OCI-LY1 (cell line): ENCODE measurements around the gene IL21.

ENCODE experiments used
- H2AFZ ChIP-seq: fragments of 200-600 bp; sonication (generic), shearing (Covaris generic); 2 replicates; pipeline ENCODE4 v1.6.0; 2014; ENCODE audit warnings: antibody characterized with exemption, mild to moderate bottlenecking, low read length
- H3F3A ChIP-seq: fragments of 200-600 bp; sonication (generic), shearing (Covaris generic); 2 replicates; pipeline ENCODE4 v1.6.0; 2014; ENCODE audit warnings: mild to moderate bottlenecking, antibody characterized with exemption, low read length, moderate library complexity; ENCODE audit not compliant: insufficient read depth
- H3K27ac ChIP-seq: fragments of 200-600 bp; sonication (generic); 2 replicates; pipeline ENCODE4 v1.5.1; 2014; ENCODE audit warnings: low read length, mixed run types, mild to moderate bottlenecking, low read depth; ENCODE audit not compliant: poor library complexity, severe bottlenecking
- H3K27me3 ChIP-seq: fragments of 200-600 bp; sonication (generic); 2 replicates; pipeline ENCODE4 v1.6.0; 2014; ENCODE audit warnings: antibody characterized with exemption, mild to moderate bottlenecking, low read length, moderate library complexity; ENCODE audit not compliant: insufficient read depth
- H3K36me3 ChIP-seq: fragments of 200-600 bp; sonication (generic); 2 replicates; pipeline ENCODE4 v1.6.1; 2014; ENCODE audit warnings: mild to moderate bottlenecking, antibody characterized with exemption, low read length, moderate library complexity, mixed read lengths; ENCODE audit not compliant: insufficient read depth
- H3K4me1 ChIP-seq: fragments of 200-600 bp; sonication (generic); 2 replicates; pipeline ENCODE4 v1.5.1; 2014; ENCODE audit warnings: mild to moderate bottlenecking, low read length, moderate library complexity; ENCODE audit not compliant: insufficient read depth, severe bottlenecking
- H3K4me2 ChIP-seq: fragments of 200-600 bp; sonication (generic), shearing (Covaris generic); 2 replicates; pipeline ENCODE4 v1.6.1; 2014; ENCODE audit warnings: low read length
- H3K4me3 ChIP-seq: fragments of 200-600 bp; sonication (generic); 2 replicates; pipeline ENCODE4 v1.5.1; 2014; ENCODE audit warnings: low read length, low read depth, mild to moderate bottlenecking, mixed read lengths; ENCODE audit not compliant: poor library complexity, severe bottlenecking
- H3K79me2 ChIP-seq: fragments of 200-600 bp; shearing (Covaris generic); 2 replicates; pipeline ENCODE4 v1.6.1; 2016; ENCODE audit warnings: mixed run types, low read length, mixed read lengths; ENCODE audit not compliant: insufficient read depth
- H3K9ac ChIP-seq: fragments of 200-600 bp; sonication (generic), shearing (Covaris generic); 2 replicates; pipeline ENCODE4 v1.6.1; 2014; ENCODE audit warnings: mild to moderate bottlenecking, low read length, mixed read lengths
- H3K9me2 ChIP-seq: fragments of 200-600 bp; sonication (generic), shearing (Covaris generic); 2 replicates; pipeline ENCODE4 v1.6.1; 2014; ENCODE audit warnings: low read depth, mild to moderate bottlenecking, low read length, mixed read lengths
- H3K9me3 ChIP-seq: fragments of 200-600 bp; shearing (Covaris generic); 2 replicates; pipeline ENCODE4 v1.6.1; 2014; ENCODE audit warnings: low read length, mixed read lengths
- H4K20me1 ChIP-seq: fragments of 200-600 bp; sonication (generic), shearing (Covaris generic); 2 replicates; pipeline ENCODE4 v1.6.0; 2016; ENCODE audit warnings: mild to moderate bottlenecking, low read length; ENCODE audit not compliant: insufficient read depth
- EZH2 ChIP-seq: fragments of 200-600 bp; sonication (generic), shearing (Covaris generic); IDR thresholded peaks from 2 replicates; pipeline ENCODE4 v1.8.0; 2017; ENCODE audit warnings: borderline replicate concordance, mixed run types, mild to moderate bottlenecking, antibody characterized with exemption, low read length, moderate library complexity, mixed read lengths
- TF ChIP-seq, protein P1 (sequence below): fragments of 200-600 bp; sonication (generic), shearing (Covaris generic); IDR thresholded peaks from 2 replicates; pipeline ENCODE4 v1.5.1; 2017; ENCODE audit warnings: mild to moderate bottlenecking, antibody characterized with exemption, low read length, moderate library complexity, mixed read lengths

The IL21 gene

DNA sequence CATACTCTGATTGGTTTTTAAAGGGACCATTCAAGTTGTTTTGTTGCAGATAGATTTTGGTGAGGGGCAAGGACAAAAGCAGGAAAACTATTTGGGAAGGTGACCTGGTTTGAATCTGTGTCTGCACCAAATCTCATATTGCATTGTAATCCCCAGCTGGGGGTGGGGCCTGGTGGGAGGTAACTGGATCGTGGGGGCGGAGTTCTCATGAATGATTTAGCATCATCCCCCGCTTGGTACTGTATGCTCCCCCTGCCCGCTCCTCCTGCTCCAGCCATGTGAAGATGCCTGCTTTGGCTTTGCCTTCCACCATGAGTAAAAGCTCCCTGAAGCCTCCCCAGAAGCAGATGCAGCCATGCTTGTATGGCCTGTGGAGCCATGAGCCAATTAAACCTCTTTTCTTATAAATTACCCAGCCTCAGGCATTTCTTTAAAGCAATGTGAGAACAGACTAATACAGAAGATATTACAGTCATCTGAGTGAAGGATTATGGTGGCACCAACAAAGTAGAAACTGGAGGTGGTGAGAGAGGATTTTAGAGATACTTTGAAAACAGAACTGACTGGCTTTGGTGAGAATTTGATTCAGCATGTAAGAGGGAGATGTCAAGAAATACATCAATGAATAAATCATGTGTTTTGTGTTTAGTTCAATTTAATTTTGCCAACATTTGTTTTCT is 14.4 kb downstream of the IL21 start:
- Histone ChIP-seq H3K4me2 (no peak overlapping the region), H3K4me1 (no peaks in the 10 kb centered on the region), H3K27ac (no peak overlapping the region), H4K20me1 (no peaks in the 10 kb centered on the region), H2AFZ (no peak overlapping the region), H3K27me3 (no peaks in the 10 kb centered on the region; the same call in 1 of the 2 replicates), H3K4me3 (no peak overlapping the region), H3K9me3 (no peaks in the 10 kb centered on the region), H3K79me2 (no peaks in the 10 kb centered on the region), H3K9me2 (no peaks in the 10 kb centered on the region), H3F3A (no peaks in the 10 kb centered on the region), H3K9ac (no peak overlapping the region), H3K36me3 (no peaks in the 10 kb centered on the region)
- TF ChIP-seq EZH2, result no peak
- TF ChIP-seq, protein P1, sequence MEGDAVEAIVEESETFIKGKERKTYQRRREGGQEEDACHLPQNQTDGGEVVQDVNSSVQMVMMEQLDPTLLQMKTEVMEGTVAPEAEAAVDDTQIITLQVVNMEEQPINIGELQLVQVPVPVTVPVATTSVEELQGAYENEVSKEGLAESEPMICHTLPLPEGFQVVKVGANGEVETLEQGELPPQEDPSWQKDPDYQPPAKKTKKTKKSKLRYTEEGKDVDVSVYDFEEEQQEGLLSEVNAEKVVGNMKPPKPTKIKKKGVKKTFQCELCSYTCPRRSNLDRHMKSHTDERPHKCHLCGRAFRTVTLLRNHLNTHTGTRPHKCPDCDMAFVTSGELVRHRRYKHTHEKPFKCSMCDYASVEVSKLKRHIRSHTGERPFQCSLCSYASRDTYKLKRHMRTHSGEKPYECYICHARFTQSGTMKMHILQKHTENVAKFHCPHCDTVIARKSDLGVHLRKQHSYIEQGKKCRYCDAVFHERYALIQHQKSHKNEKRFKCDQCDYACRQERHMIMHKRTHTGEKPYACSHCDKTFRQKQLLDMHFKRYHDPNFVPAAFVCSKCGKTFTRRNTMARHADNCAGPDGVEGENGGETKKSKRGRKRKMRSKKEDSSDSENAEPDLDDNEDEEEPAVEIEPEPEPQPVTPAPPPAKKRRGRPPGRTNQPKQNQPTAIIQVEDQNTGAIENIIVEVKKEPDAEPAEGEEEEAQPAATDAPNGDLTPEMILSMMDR, result no peak

DNA sequence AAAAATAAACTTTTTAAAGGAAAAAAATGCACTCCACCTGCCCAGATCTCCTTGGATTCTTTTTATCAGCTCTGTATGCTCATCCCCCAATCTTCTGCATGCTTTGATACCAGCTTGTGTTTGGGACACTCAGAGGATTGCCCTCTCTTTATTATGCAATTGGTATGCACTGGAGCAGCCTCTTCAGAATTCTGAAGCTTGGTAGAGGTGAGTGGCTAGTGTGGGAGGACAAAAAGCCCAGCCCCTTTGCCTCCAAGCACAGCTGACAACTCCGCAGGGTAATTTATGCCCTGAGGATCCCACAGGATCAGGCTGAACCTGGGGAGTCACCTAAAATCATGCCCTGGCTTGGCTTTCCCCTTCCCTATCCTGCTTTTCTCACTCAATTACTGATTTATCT is 16.7 kb downstream of the IL21 start:
- Histone ChIP-seq H3K4me2 (no peak overlapping the region), H3K9me2 (no peaks in the 10 kb centered on the region), H3F3A (no peaks in the 10 kb centered on the region), H3K27ac (no peak overlapping the region), H4K20me1 (no peaks in the 10 kb centered on the region), H3K36me3 (no peaks in the 10 kb centered on the region), H3K9ac (no peak overlapping the region), H3K79me2 (no peaks in the 10 kb centered on the region), H3K9me3 (no peaks in the 10 kb centered on the region), H3K4me1 (no peaks in the 10 kb centered on the region), H3K4me3 (no peak overlapping the region), H2AFZ (no peak overlapping the region), H3K27me3 (no peaks in the 10 kb centered on the region; the same call in 1 of the 2 replicates)
- TF ChIP-seq EZH2, result no peak
- TF ChIP-seq, protein P1, result no peak

GRCh38 chr4:122603156-122603574 is 17.7 kb downstream of the IL21 start:
- H2AFZ ChIP-seq, result no peak overlapping the region
- H4K20me1 ChIP-seq, result no peaks in the 10 kb centered on the region
- no peak overlapping the region for H3K27ac ChIP-seq

More at GRCh38 chr4:122603156-122603574, 17.7 kb downstream of the IL21 start:
- no peaks in the 10 kb centered on the region for H3K9me3 ChIP-seq
- H3K79me2 ChIP-seq, result no peaks in the 10 kb centered on the region
- H3K4me3 ChIP-seq, result no peak overlapping the region
- H3F3A ChIP-seq, result no peaks in the 10 kb centered on the region
- no peaks in the 10 kb centered on the region; the same call in 1 of the 2 replicates for H3K27me3 ChIP-seq
- H3K9me2 ChIP-seq, result no peaks in the 10 kb centered on the region
- H3K4me2 ChIP-seq, result no peak overlapping the region
- no peaks in the 10 kb centered on the region for H3K4me1 ChIP-seq
- H3K9ac ChIP-seq, result no peak overlapping the region
- TF ChIP-seq, protein P1, result no peak
- TF ChIP-seq EZH2, result no peak
- H3K36me3 ChIP-seq, result no peaks in the 10 kb centered on the region
